K562 (cell line): ENCODE results near the gene SNX25. TPM values are rescaled to one million over a fixed set of nuclear protein-coding genes. Genes with fewer than 3 reads are reported as not detected.

Source experiments
- ILF3 ChIP-seq: fragments of 450-650 bp; IDR thresholded peaks from 2 replicates; pipeline ENCODE4 v1.6.1; 2018; ENCODE audit warnings: antibody characterized with exemption, mild to moderate bottlenecking, moderate library complexity, borderline replicate concordance
- SMARCC2 ChIP-seq: fragments of 450-650 bp; IDR thresholded peaks from 2 replicates; pipeline ENCODE4 v1.6.1; 2017; ENCODE audit warnings: antibody characterized with exemption, moderate library complexity, mild to moderate bottlenecking, low read depth
- TAL1 ChIP-seq: fragments of 450-650 bp; IDR thresholded peaks from 2 replicates; pipeline ENCODE4 v1.6.1; 2016; ENCODE audit warnings: mild to moderate bottlenecking
- ZEB2 ChIP-seq: fragments of 450-650 bp; IDR thresholded peaks from 2 replicates; pipeline ENCODE4 v1.6.1; 2016
- ZNF551 ChIP-seq: fragments of 250-450 bp; sonication (Bioruptor Pico); IDR thresholded peaks from 2 replicates; pipeline ENCODE4 v1.5.0; 2021; ENCODE audit warnings: mild to moderate bottlenecking, moderate library complexity
- polyA plus RNA-seq, 8 experiments: library from polyadenylated mRNA; depleted of rRNA in 4 of 8; stranded (reverse) in 5 of 8; unstranded in 3 of 8; fragments of >200 nt; fragmentation: Nextera tagmentation in 2 of 8; fragmentation: Illumina TruSeq in 1 of 8; extraction: Ambion mirVana in 2 of 8; extraction: Trizol in 1 of 8; gene quantifications; 2 replicates each; pipeline versions ENCODE4 v1.2.1 to v1.2.3, GENCODE V29; 2011 to 2014; ENCODE audit warnings: inconsistent platforms in 1 of 8, missing spikeins in 1 of 8
- total RNA-seq, 7 experiments: library from RNA; depleted of rRNA in 6 of 7; stranded (reverse); fragments of >200 nt in 6 of 7; fragmentation: Illumina TruSeq in 2 of 7; extraction: Trizol in 2 of 7; gene quantifications; 2 replicates each; pipeline versions ENCODE4 v1.2.1 to v1.2.3, GENCODE V29; 2011 to 2021; ENCODE audit warnings: low replicate concordance in 1 of 7
- TF ChIP-seq, protein P1 (sequence below): fragments of 450-650 bp; IDR thresholded peaks from 2 replicates; pipeline ENCODE4 v1.6.1; 2016; ENCODE audit warnings: mild to moderate bottlenecking, moderate library complexity
- TF ChIP-seq, protein P2 (sequence below), 2 experiments: fragments of 250-450 bp in 1 of 2; fragments of 450-650 bp in 1 of 2; sonication (Bioruptor Pico) in 1 of 2; IDR thresholded peaks; 2 replicates each; pipeline versions ENCODE4 v1.6.1 to v1.8.0; 2016 to 2021; ENCODE audit warnings: mild to moderate bottlenecking in 2 of 2, moderate library complexity in 2 of 2, missing compliant biosample characterization in 1 of 2, missing genetic modification characterization in 1 of 2
- TF ChIP-seq, protein P3 (sequence below): fragments of 450-650 bp; conservative IDR thresholded peaks from 2 replicates; pipeline ENCODE4 v1.6.1; 2016; ENCODE audit warnings: missing genetic modification characterization, low read depth, mild to moderate bottlenecking, control low read depth, missing compliant biosample characterization

Gene SNX25
- total and polyA plus RNA-seq, 9 of the 15 experiments (the other 6 are each of a cell fraction or from before 2014, with no cell fraction given), result 2.5 to 23.4 (median 13.3) TPM

DNA sequence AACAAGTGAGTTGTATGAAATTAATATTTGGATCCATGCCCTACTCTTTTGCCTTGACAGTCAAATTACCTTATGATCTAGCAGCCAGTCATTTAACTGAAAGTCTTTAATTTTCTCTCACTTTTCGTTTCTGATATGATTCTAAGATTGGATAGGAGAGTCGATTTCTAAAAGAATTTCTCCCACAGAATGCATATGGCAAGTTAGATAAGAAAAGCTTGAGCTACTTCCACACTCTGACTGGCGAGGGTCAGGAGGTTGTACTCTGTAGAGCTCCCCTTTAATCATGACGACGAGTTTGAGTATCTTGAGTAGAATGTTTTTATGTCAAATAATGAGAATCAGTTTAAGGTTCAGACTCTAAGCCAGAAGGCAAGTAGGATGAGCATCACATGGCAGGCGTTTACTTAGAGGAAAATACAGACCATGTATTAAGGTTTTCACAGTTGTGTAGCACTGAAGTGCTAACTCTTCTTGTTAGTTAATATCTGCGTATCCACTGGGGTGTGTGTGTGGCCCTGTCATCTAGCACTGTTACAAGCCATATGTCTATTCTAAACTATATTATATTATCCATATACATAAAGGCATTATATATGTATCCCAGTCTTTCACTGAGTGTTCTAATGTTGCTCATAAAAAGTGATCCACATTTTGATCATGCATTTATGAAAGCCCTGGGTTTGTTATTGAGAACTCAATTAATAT is 148.5 kb downstream of the SNX25 start (continued):
- TF ChIP-seq, protein P1, sequence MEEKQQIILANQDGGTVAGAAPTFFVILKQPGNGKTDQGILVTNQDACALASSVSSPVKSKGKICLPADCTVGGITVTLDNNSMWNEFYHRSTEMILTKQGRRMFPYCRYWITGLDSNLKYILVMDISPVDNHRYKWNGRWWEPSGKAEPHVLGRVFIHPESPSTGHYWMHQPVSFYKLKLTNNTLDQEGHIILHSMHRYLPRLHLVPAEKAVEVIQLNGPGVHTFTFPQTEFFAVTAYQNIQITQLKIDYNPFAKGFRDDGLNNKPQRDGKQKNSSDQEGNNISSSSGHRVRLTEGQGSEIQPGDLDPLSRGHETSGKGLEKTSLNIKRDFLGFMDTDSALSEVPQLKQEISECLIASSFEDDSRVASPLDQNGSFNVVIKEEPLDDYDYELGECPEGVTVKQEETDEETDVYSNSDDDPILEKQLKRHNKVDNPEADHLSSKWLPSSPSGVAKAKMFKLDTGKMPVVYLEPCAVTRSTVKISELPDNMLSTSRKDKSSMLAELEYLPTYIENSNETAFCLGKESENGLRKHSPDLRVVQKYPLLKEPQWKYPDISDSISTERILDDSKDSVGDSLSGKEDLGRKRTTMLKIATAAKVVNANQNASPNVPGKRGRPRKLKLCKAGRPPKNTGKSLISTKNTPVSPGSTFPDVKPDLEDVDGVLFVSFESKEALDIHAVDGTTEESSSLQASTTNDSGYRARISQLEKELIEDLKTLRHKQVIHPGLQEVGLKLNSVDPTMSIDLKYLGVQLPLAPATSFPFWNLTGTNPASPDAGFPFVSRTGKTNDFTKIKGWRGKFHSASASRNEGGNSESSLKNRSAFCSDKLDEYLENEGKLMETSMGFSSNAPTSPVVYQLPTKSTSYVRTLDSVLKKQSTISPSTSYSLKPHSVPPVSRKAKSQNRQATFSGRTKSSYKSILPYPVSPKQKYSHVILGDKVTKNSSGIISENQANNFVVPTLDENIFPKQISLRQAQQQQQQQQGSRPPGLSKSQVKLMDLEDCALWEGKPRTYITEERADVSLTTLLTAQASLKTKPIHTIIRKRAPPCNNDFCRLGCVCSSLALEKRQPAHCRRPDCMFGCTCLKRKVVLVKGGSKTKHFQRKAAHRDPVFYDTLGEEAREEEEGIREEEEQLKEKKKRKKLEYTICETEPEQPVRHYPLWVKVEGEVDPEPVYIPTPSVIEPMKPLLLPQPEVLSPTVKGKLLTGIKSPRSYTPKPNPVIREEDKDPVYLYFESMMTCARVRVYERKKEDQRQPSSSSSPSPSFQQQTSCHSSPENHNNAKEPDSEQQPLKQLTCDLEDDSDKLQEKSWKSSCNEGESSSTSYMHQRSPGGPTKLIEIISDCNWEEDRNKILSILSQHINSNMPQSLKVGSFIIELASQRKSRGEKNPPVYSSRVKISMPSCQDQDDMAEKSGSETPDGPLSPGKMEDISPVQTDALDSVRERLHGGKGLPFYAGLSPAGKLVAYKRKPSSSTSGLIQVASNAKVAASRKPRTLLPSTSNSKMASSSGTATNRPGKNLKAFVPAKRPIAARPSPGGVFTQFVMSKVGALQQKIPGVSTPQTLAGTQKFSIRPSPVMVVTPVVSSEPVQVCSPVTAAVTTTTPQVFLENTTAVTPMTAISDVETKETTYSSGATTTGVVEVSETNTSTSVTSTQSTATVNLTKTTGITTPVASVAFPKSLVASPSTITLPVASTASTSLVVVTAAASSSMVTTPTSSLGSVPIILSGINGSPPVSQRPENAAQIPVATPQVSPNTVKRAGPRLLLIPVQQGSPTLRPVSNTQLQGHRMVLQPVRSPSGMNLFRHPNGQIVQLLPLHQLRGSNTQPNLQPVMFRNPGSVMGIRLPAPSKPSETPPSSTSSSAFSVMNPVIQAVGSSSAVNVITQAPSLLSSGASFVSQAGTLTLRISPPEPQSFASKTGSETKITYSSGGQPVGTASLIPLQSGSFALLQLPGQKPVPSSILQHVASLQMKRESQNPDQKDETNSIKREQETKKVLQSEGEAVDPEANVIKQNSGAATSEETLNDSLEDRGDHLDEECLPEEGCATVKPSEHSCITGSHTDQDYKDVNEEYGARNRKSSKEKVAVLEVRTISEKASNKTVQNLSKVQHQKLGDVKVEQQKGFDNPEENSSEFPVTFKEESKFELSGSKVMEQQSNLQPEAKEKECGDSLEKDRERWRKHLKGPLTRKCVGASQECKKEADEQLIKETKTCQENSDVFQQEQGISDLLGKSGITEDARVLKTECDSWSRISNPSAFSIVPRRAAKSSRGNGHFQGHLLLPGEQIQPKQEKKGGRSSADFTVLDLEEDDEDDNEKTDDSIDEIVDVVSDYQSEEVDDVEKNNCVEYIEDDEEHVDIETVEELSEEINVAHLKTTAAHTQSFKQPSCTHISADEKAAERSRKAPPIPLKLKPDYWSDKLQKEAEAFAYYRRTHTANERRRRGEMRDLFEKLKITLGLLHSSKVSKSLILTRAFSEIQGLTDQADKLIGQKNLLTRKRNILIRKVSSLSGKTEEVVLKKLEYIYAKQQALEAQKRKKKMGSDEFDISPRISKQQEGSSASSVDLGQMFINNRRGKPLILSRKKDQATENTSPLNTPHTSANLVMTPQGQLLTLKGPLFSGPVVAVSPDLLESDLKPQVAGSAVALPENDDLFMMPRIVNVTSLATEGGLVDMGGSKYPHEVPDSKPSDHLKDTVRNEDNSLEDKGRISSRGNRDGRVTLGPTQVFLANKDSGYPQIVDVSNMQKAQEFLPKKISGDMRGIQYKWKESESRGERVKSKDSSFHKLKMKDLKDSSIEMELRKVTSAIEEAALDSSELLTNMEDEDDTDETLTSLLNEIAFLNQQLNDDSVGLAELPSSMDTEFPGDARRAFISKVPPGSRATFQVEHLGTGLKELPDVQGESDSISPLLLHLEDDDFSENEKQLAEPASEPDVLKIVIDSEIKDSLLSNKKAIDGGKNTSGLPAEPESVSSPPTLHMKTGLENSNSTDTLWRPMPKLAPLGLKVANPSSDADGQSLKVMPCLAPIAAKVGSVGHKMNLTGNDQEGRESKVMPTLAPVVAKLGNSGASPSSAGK, result 0 out of 2 replicates have a peak, but pooled peaks have one; percentile 16
- TF ChIP-seq, protein P2, sequence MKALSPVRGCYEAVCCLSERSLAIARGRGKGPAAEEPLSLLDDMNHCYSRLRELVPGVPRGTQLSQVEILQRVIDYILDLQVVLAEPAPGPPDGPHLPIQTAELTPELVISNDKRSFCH (CRISPR knock-in tag; IDR thresholded peaks at IDR 0.05), result no peak
- TF ChIP-seq, protein P2 (tag; IDR thresholded peaks at IDR 0.05), result no peak
- TF ChIP-seq SMARCC2, result peak; percentile 63; the same call in 1 of the 2 replicates
- no peak for TF ChIP-seq ZNF551 (CRISPR knock-in tag)
- peak; percentile 69 for TF ChIP-seq TAL1
- TF ChIP-seq ZEB2, result 0 out of 2 replicates have a peak, but pooled peaks have one; percentile 15
- TF ChIP-seq, protein P3, sequence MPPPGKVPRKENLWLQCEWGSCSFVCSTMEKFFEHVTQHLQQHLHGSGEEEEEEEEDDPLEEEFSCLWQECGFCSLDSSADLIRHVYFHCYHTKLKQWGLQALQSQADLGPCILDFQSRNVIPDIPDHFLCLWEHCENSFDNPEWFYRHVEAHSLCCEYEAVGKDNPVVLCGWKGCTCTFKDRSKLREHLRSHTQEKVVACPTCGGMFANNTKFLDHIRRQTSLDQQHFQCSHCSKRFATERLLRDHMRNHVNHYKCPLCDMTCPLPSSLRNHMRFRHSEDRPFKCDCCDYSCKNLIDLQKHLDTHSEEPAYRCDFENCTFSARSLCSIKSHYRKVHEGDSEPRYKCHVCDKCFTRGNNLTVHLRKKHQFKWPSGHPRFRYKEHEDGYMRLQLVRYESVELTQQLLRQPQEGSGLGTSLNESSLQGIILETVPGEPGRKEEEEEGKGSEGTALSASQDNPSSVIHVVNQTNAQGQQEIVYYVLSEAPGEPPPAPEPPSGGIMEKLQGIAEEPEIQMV (tag), result no peak
- TF ChIP-seq ILF3, result no peak
